ENCODE results near the gene CASZ1.

Gene CASZ1

DNA sequence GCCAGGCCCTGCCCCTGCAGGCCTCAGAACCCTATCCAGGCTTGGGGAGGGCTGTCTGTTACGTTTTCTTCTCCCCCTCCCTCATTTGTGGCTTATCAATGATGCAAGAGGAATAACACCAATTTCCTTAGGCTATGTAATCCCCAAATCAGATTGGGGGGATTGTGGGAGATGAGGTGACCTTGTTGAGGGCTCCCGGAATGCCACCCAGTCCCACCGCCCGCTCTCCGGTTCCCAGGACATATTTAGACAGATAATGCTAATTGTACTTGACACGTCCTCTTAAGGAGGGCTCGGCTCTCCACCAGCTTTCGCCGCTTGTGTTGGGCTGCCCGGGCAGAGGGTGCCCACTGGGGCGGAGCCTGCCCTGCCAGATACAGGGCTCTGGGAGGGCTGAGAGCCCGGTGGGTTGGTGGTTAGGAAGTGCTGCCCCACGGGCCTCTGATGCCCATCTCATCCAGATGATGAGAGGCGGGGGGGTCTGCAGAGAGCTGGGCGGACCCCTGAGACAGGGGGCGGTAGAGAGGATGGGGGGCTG, 90.0 kb downstream of the CASZ1 start:
- DNase-seq (ENCODE audit: low spot score) = no peak

- DNase-seq (ENCODE audit: low spot score) = no peak
Observed at GRCh38 chr1:10705953-10706352, 90.5 kb downstream of the CASZ1 start.

- no peak for DNase-seq (ENCODE audit: low spot score)
Observed at GRCh38 chr1:10704368-10704882, 92.0 kb downstream of the CASZ1 start.

DNA sequence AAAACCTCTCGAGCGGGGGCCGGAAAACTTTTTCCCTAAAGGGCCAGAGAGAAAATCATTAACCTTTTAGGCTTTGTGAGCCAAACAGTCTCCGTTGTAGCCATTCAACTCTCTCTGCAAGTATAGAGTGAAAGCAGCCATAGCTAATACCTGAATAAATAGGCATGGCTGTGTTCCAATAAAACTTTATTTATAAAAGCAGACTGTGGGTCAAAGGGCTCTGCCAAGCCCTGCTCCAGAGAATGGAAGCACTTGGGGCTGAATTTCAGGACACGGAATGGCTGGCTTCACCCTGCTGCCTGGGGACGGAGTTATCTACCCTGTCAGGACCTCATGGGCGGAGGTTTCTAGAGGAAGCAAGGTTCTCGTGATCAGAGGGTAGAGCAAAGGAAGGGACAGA, 92.7 kb downstream of the CASZ1 start:
- no peak for DNase-seq (ENCODE audit: low spot score)

DNA sequence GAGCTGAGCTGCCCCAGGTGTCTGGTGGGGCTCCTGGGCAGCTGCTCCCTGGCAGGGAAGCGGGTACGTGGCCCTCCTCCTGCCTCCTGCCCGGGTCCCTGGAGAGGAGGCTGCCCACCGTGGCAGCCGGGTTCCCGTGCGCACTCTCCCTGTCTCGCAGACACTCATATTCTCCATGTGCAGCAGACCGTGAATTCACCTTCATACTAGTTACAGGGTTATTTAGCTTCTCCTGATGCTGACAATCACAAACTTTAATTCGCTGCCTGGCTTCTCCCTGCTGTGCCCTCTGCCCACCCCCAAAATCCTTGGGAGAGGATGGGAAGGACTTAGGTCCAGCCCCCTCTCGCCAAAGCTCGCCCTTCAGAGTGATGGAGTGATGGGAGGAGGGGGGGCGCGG, 95.3 kb downstream of the CASZ1 start:
- DNase-seq (ENCODE audit: low spot score) = no peak

- no peak for DNase-seq (ENCODE audit: low spot score)
Observed at GRCh38 chr1:10699470-10699835, 97.0 kb downstream of the CASZ1 start.

- DNase-seq (ENCODE audit: low spot score) = no peak
Observed at GRCh38 chr1:10698726-10699469, 97.5 kb downstream of the CASZ1 start.

GRCh38 chr1:10697621-10698160, 98.8 kb downstream of the CASZ1 start:
- DNase-seq (ENCODE audit: low spot score) = no peak

DNA sequence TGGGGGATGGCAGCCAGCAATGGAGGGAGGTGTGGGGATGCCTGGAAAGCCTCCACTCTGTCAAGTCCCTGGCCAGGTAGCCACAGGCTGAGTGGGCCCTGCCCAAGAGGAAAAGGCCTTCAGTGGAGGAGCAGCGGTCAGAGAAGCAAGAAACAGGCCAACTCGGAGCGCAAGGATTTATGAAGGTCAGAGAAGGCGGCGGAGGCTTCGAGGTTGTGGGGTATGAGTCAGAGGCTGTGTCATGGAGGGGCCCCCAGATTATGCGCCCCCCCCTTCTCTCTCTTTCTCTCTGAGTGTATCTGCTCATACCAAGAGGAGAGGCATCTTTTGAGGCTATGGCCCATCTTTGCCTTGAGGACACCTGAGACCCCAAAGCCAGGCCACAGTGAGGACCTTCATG, 99.5 kb downstream of the CASZ1 start:
- peak; percentile 17 for DNase-seq (ENCODE audit: low spot score)

GRCh38 chr1:10694633-10695627, 101.5 kb downstream of the CASZ1 start:
- DNase-seq (ENCODE audit: low spot score) = peak; percentile 81

DNA sequence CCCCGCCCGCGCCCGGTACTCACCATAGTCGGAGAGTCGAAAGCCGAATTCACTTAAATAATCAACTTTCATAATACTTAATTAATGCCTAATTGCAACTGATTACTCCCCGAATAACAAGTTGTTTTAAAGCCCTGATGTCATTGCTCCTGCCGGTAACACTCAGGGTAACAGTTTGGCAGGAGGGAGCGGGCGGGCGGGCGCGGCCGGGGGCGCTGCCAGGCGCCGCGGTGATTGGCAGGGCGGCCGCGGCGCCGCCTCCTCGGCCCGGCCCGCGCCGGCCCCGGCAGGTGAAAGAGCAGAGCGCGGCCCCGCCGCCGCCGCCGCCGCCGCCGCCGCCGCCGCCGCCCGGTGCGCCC, 102.2 kb downstream of the CASZ1 start:
- peak; percentile 67 for DNase-seq (ENCODE audit: low spot score)

DNA sequence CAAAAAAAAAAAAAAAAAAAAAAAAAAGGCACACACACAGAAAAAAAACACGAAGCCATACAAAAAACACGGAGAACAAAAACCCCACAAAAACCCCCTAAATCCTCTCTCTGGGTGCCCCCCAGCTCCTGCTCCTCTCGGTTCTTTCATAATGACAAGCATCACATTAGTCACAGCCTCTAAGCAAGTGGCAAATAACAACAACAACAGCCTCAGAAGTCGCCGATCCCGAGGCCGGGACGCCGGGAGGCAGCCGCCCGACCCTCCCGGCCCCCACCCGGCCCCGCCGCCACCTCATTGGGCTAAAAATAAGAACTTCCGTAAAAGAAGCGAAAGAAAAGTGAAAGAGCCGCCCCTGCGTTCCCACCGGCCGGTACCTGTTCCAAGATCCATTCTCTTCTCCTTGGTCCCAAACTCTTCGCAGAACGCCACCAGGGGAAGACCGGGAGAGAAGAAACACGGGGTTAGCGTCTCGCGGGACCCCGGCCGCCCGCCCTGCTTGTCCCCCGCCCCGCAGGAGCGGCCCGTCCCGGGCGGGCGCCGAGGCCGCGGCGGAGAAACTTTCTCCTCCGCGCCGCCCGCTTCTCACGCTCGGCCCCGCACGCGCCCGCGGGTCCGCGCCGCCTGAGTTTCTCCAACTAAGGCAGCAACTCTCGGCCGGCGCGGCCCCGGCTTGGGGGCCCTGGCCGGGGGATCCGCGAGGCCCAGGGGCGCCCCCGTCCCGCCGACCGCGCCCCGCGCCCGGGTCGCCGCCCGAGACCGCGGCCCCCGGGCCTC, 102.8 kb downstream of the CASZ1 start:
- peak; percentile 47 for DNase-seq (ENCODE audit: low spot score)

- no peak for DNase-seq (ENCODE audit: low spot score)
Observed at GRCh38 chr1:10693152-10693496, 103.3 kb downstream of the CASZ1 start.

GRCh38 chr1:10692401-10693021, 103.9 kb downstream of the CASZ1 start:
- peak; percentile 68 for DNase-seq (ENCODE audit: low spot score)

- no peak for DNase-seq (ENCODE audit: low spot score)
Observed at GRCh38 chr1:10691740-10692125, 104.7 kb downstream of the CASZ1 start.

DNA sequence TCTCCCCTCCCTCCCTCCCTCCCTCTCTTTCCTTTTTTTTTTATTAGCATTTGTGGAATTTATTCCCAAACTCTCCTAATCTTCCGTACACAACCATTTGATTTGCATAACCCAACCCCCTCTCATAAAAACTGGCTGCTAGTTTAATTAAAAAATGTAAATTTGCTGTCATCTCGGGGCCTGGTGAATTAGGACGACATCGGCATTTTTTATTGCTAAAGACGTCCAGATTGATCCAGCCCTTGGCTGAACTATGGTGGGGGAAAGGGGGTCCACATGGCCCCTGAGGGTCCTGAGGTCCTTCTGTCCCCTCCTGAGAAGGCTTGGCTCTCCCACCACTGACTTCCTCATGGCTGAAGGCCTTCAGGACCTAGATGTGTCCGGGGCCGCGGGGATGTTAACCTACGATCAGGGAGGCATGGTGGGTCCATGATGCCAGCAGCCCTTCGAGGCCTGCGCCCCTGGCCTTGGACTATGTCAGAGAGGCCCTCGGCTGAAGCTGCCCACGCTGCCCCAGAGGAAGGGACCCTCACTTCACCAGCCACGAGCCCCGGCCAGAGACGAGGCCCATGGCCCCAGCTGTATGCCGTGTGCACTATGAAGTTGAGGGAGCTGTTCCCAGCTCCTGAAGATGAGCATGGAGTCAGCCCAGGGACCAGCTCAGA, 105.2 kb downstream of the CASZ1 start:
- DNase-seq (ENCODE audit: low spot score) = no peak

GRCh38 chr1:10690484-10690883, 106.0 kb downstream of the CASZ1 start:
- no peak for DNase-seq (ENCODE audit: low spot score)

DNA sequence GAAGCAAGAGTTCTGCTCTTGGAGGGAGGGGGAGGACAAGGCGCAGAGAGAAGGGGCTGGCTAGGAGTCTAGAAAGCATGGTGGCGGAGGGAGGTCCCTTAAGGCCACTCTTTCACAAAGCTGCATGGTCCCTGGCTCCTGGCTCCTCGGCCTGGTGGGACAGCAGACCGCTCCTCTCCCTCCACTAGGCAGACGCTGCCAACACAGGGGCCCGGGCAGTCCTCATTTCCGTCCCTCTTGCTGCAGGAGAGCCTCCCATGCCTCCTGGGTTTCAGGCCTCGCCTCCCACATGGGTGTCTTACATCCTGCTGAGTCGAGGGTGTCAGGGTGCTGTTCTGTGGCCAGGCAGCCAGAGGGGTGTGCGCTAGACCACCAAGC, 108.0 kb downstream of the CASZ1 start:
- no peak for DNase-seq (ENCODE audit: low spot score)

DNA sequence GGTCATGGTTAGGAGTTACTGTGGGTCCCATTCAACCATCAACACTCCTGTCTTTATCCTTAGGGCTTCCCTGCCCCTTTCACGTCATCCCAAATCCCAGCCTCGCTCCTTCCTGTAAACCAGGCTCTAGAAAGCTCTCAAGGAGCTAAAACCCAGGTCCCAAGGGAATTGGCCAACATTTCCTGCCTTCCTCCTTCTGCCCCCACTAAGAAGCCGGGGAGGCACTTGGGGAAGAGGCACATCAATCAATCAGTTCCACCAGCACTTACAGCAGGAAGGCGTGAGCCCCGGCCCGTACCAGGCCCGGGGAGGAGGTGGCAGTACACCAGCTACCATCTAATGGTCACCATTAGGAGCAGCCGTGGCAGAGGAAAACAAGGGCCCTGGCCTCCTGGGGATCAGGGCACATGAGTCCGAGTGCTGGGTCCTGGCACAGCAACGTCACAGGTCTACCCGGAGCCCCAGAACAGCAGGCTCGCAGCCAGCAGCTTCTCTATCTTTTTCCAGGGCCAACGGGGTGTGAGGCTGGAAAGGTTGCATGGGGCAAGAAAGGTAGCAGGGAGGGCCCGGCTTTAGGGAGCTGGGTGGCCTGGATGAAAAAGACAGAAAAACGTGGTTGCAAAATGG, 108.6 kb downstream of the CASZ1 start:
- no peak for DNase-seq (ENCODE audit: low spot score)

GRCh38 chr1:10687251-10687651, 109.2 kb downstream of the CASZ1 start:
- DNase-seq (ENCODE audit: low spot score) = no peak

Data from CD4-positive, alpha-beta T cell treated with Interleukin-15 for 4 hours (primary cell).